H9 (cell line): ENCODE measurements around the gene SORCS2. TPM values are rescaled to one million over a fixed set of nuclear protein-coding genes. Genes with fewer than 3 reads are reported as not detected.

Experiments
- DNase-seq: peaks from one replicate; pipeline ENCODE4 v3.0.0-alpha.2; 2017
- H2AFZ ChIP-seq: one replicate; pipeline ENCODE4 v1.6.1; 2013; ENCODE audit warnings: mild to moderate bottlenecking, low read length, control low read depth, moderate library complexity
- H2AK5ac ChIP-seq: 2 replicates; pipeline ENCODE4 v1.6.1; 2013; ENCODE audit warnings: low read length, control low read depth, mixed read lengths; ENCODE audit not compliant: insufficient read length
- H2BK120ac ChIP-seq: one replicate; pipeline ENCODE4 v1.6.1; 2013; ENCODE audit warnings: low read depth, mild to moderate bottlenecking, low read length, control low read depth, inconsistent platforms; ENCODE audit not compliant: poor library complexity, severe bottlenecking
- H2BK12ac ChIP-seq: 2 replicates; pipeline ENCODE4 v1.6.1; 2013; ENCODE audit warnings: low read length, control low read depth, mixed read lengths, low read depth; ENCODE audit not compliant: insufficient read length
- H2BK15ac ChIP-seq: 2 replicates; pipeline ENCODE4 v1.6.1; 2013; ENCODE audit warnings: low read depth, low read length, control low read depth
- H2BK20ac ChIP-seq: one replicate; pipeline ENCODE4 v1.6.1; 2013; ENCODE audit warnings: low read depth, mild to moderate bottlenecking, low read length, control low read depth, inconsistent platforms; ENCODE audit not compliant: poor library complexity, severe bottlenecking
- H2BK5ac ChIP-seq: 2 replicates; pipeline ENCODE4 v1.6.1; 2013; ENCODE audit warnings: low read length, control low read depth, mixed read lengths; ENCODE audit not compliant: insufficient read length
- H3K14ac ChIP-seq: 2 replicates; pipeline ENCODE4 v1.6.1; 2013; ENCODE audit warnings: low read length, control low read depth; ENCODE audit not compliant: insufficient read depth
- H3K18ac ChIP-seq: 2 replicates; pipeline ENCODE4 v1.6.1; 2013; ENCODE audit warnings: low read depth, mild to moderate bottlenecking, mixed read lengths, low read length, control low read depth; ENCODE audit not compliant: insufficient read length
- H3K23ac ChIP-seq: 2 replicates; pipeline ENCODE4 v1.6.1; 2013; ENCODE audit warnings: low read length, control low read depth, mixed read lengths, low read depth; ENCODE audit not compliant: insufficient read length
- H3K23me2 ChIP-seq: 2 replicates; pipeline ENCODE4 v1.6.1; 2013; ENCODE audit warnings: low read depth, mild to moderate bottlenecking, mixed read lengths, low read length, control low read depth; ENCODE audit not compliant: insufficient read length, poor library complexity, severe bottlenecking
- H3K27ac ChIP-seq: 2 replicates; pipeline ENCODE4 v1.5.1; 2013; ENCODE audit warnings: low read length, control low read depth, mixed read lengths, low read depth; ENCODE audit not compliant: insufficient read length
- H3K27me3 ChIP-seq: 2 replicates; pipeline ENCODE4 v1.6.1; 2013; ENCODE audit warnings: low read length, control low read depth, inconsistent platforms; ENCODE audit not compliant: insufficient read depth
- H3K4ac ChIP-seq: 2 replicates; pipeline ENCODE4 v1.6.1; 2013; ENCODE audit warnings: low read depth, mild to moderate bottlenecking, control low read depth, inconsistent platforms, low read length, moderate library complexity
- H3K4me1 ChIP-seq: 2 replicates; pipeline ENCODE4 v1.6.1; 2013; ENCODE audit warnings: low read length, control low read depth, inconsistent platforms; ENCODE audit not compliant: insufficient read depth
- H3K4me2 ChIP-seq: 2 replicates; pipeline ENCODE4 v1.6.1; 2013; ENCODE audit warnings: low read length, control low read depth, mixed read lengths; ENCODE audit not compliant: insufficient read length, insufficient read depth
- H3K56ac ChIP-seq: 2 replicates; pipeline ENCODE4 v1.6.1; 2013; ENCODE audit warnings: low read depth, mild to moderate bottlenecking, mixed read lengths, low read length, control low read depth; ENCODE audit not compliant: insufficient read length
- H3K79me1 ChIP-seq: 2 replicates; pipeline ENCODE4 v1.6.1; 2013; ENCODE audit warnings: low read depth, mild to moderate bottlenecking, moderate library complexity, low read length, control low read depth, inconsistent platforms; ENCODE audit not compliant: insufficient read depth, poor library complexity, severe bottlenecking
- H3K79me2 ChIP-seq: 2 replicates; pipeline ENCODE4 v1.6.1; 2013; ENCODE audit warnings: low read length, control low read depth, inconsistent platforms; ENCODE audit not compliant: insufficient read depth
- H3K9ac ChIP-seq: 2 replicates; pipeline ENCODE4 v1.6.1; 2013; ENCODE audit warnings: low read length, control low read depth, mixed read lengths; ENCODE audit not compliant: insufficient read length; ENCODE audit errors: extremely low read depth
- H3K9me3 ChIP-seq: one replicate; pipeline ENCODE4 v1.6.1; 2013; ENCODE audit warnings: low read depth, low read length, inconsistent platforms; ENCODE audit not compliant: control insufficient read depth
- H3T11ph ChIP-seq: one replicate; pipeline ENCODE4 v1.6.1; 2013; ENCODE audit warnings: mild to moderate bottlenecking, low read length, control low read depth, inconsistent platforms
- H4K20me1 ChIP-seq: one replicate; pipeline ENCODE4 v1.6.1; 2013; ENCODE audit not compliant: control insufficient read depth, insufficient read length, insufficient read depth
- H4K5ac ChIP-seq: 2 replicates; pipeline ENCODE4 v1.6.1; 2013; ENCODE audit warnings: low read depth, mild to moderate bottlenecking, mixed read lengths, low read length, control low read depth; ENCODE audit not compliant: insufficient read length
- H4K8ac ChIP-seq: replicated peaks from 2 replicates; pipeline ENCODE4 v1.6.1; 2013; ENCODE audit warnings: low read length, control low read depth, mixed read lengths, low read depth; ENCODE audit not compliant: insufficient read length
- H4K91ac ChIP-seq: 2 replicates; pipeline ENCODE4 v1.6.1; 2013; ENCODE audit warnings: low read depth, mild to moderate bottlenecking, moderate library complexity, mixed read lengths, low read length, control low read depth; ENCODE audit not compliant: insufficient read length
- H3K27ac Mint-ChIP-seq, 3 experiments: 2 replicates in 2 of 3; 3 replicates in 1 of 3; pipeline ENCODE4 v1.8.0; 2020 to 2021; ENCODE audit warnings: mixed read lengths in 3 of 3, mild to moderate bottlenecking in 1 of 3, moderate library complexity in 1 of 3
- H3K27me3 Mint-ChIP-seq: 2 replicates; pipeline ENCODE4 v1.8.0; 2021; ENCODE audit warnings: low read depth, mild to moderate bottlenecking, moderate library complexity, mixed read lengths
- H3K36me3 Mint-ChIP-seq, 3 experiments: 2 replicates in 2 of 3; 3 replicates in 1 of 3; pipeline ENCODE4 v1.8.0; 2020 to 2021; ENCODE audit warnings: low read depth in 3 of 3, mixed read lengths in 3 of 3; ENCODE audit not compliant: insufficient read depth in 1 of 3
- H3K4me1 Mint-ChIP-seq, 2 experiments: 2 replicates each; pipeline ENCODE4 v1.8.0; 2020; ENCODE audit warnings: mixed read lengths in 2 of 2
- H3K4me3 Mint-ChIP-seq, 2 experiments: 2 replicates in 1 of 2; 3 replicates in 1 of 2; pipeline ENCODE4 v1.8.0; 2020 to 2021; ENCODE audit warnings: mild to moderate bottlenecking in 2 of 2, mixed read lengths in 2 of 2, moderate library complexity in 1 of 2
- H3K9me3 Mint-ChIP-seq, 2 experiments: 2 replicates in 1 of 2; 3 replicates in 1 of 2; pipeline ENCODE4 v1.8.0; 2020; ENCODE audit warnings: mild to moderate bottlenecking in 2 of 2, mixed read lengths in 2 of 2, moderate library complexity in 1 of 2
- CTCF ChIP-seq: fragments of 200-600 bp; sonication (generic); conservative IDR thresholded peaks from 3 replicates; pipeline ENCODE4 v1.8.0; 2021; ENCODE audit warnings: antibody characterized with exemption, mild to moderate bottlenecking
- WGBS: extraction: QIAGEN DNeasy Blood & Tissue Kit; methylation state at CpG from one replicate; pipeline ENCODE4 v1.1.7; 2013; ENCODE audit warnings: missing lambda C conversion rate, low lambda C conversion rate, mixed read lengths; ENCODE audit not compliant: insufficient read length; ENCODE audit errors: extremely low coverage; 5-methylcytosine and 5-hydroxymethylcytosine counted together
- total RNA-seq: library from RNA; stranded (reverse); gene quantifications from 2 replicates; pipeline ENCODE4 v1.2.1, GENCODE V29; 2021

SORCS2 gene
- total RNA-seq, 1 experiment from 2014 or later, result 0.57 TPM

GRCh38 chr4:7403001-7403400 is 210.7 kb downstream of the SORCS2 start:
- Histone ChIP-seq H4K20me1 (no peaks in the 10 kb centered on the region), H3K9ac (no peak overlapping the region), H3K23me2 (no peaks in the 10 kb centered on the region), H3K79me2 (no peaks in the 10 kb centered on the region), H3K79me1 (no peaks in the 10 kb centered on the region), H3K9me3 (no peaks in the 10 kb centered on the region), H3T11ph (no peak overlapping the region), H2BK15ac (no peak overlapping the region), H2BK20ac (no peak overlapping the region), H4K91ac (no peak overlapping the region), H3K23ac (no peak overlapping the region), H2BK120ac (no peak overlapping the region), H3K4ac (no peak overlapping the region), H3K27ac (no peak overlapping the region), H3K18ac (no peak overlapping the region), H3K27me3 (no peaks in the 10 kb centered on the region; the same call in 1 of the 2 replicates), H2AFZ (no peak overlapping the region), H3K4me2 (no peak overlapping the region), H4K8ac (no peak overlapping the region), H3K56ac (no peak overlapping the region), H2AK5ac (no peak overlapping the region), H4K5ac (no peak overlapping the region), H3K14ac (no peak overlapping the region), H3K4me1 (no peaks in the 10 kb centered on the region), H2BK12ac (no peak overlapping the region), H2BK5ac (no peak overlapping the region)
- no peak overlapping the region for H3K27ac Mint-ChIP-seq
- no CpG with 5 or more reads among the region's 3 CpGs for WGBS
- peaks cover 2 to 4% of the 10 kb centered on the region in 2 experiments; a peak in 2 of 4 replicates for H3K4me1 Mint-ChIP-seq
- no peaks in the 10 kb centered on the region for H3K36me3 Mint-ChIP-seq
- H3K27me3 Mint-ChIP-seq, result peaks cover 70% of the 10 kb centered on the region
- no peak for TF ChIP-seq CTCF
- H3K4me3 Mint-ChIP-seq, result no peak overlapping the region
- H3K9me3 Mint-ChIP-seq, result peaks cover 0 to 2% of the 10 kb centered on the region in 2 experiments; a peak in 2 of 5 replicates
- DNase-seq, result no peak
